Measurements from ENCODE around the gene PLAU.
A peak's percentile ranks its signal among the peaks of the same experiment; 100 is the strongest.
"Not testable (repeated sequence)": the region's sequence is repeated elsewhere in the genome, so short reads cannot be mapped to it uniquely, and the experiment has no call there.

The PLAU gene

GRCh38 chr10:73898730-73899410 lies 12.1 kb upstream of the PLAU start:
- no peak for DNase-seq

- DNase-seq: peak; percentile 21
These were observed 11.5 kb upstream of the PLAU start for GRCh38 chr10:73899423-73899822.

GRCh38 chr10:73900064-73900463 lies 10.9 kb upstream of the PLAU start:
- DNase-seq: no peak

- DNase-seq: no peak
These were observed 9.7 kb upstream of the PLAU start for GRCh38 chr10:73901261-73901660.

- peak; percentile 35 for DNase-seq
These were observed 8.6 kb upstream of the PLAU start for GRCh38 chr10:73902351-73902750.

- DNase-seq: no peak
These were observed 5.5 kb upstream of the PLAU start for GRCh38 chr10:73905256-73906020.

GRCh38 chr10:73906524-73907447 lies 4.1 kb upstream of the PLAU start:
- DNase-seq: peak; percentile 42

GRCh38 chr10:73907841-73908517 lies 3.0 kb upstream of the PLAU start:
- peak; percentile 94 for DNase-seq

- peak; percentile 93 for DNase-seq
These were observed 1.9 kb upstream of the PLAU start for GRCh38 chr10:73908853-73909539.

GRCh38 chr10:73909540-73910115 lies 1.3 kb upstream of the PLAU start:
- DNase-seq: peak; percentile 55

GRCh38 chr10:73910401-73910763 lies 550 bp upstream of the PLAU start:
- DNase-seq: peak; percentile 74

GRCh38 chr10:73911553-73912004 lies 647 bp downstream of the PLAU start:
- no peak for DNase-seq

- DNase-seq: no peak
These were observed 3.1 kb downstream of the PLAU start for GRCh38 chr10:73914036-73914435.

GRCh38 chr10:73915206-73915851 lies 4.4 kb downstream of the PLAU start:
- DNase-seq: no peak

GRCh38 chr10:73916761-73917470 lies 6.0 kb downstream of the PLAU start:
- DNase-seq: peak; percentile 87

GRCh38 chr10:73917566-73918305 lies 6.8 kb downstream of the PLAU start:
- DNase-seq: no peak

- not testable (repeated sequence) for DNase-seq
These were observed 8.5 kb downstream of the PLAU start for GRCh38 chr10:73919481-73919880.

GRCh38 chr10:73920089-73920488 lies 9.2 kb downstream of the PLAU start:
- peak; percentile 79 for DNase-seq

- no peak for DNase-seq
These were observed 11.3 kb downstream of the PLAU start for GRCh38 chr10:73922007-73922863.

Data from OCI-M1 (cell line).